H1 (cell line): ENCODE results near the gene DGCR6L.
"Not testable (repeated sequence)": the region's sequence is repeated elsewhere in the genome, so short reads cannot be mapped to it uniquely, and the experiment has no call there.

Source experiments
- CEBPB ChIP-seq: IDR thresholded peaks from 2 replicates; pipeline ENCODE4 v1.6.1; 2012; ENCODE audit warnings: low read depth, low read length
- CHD2 ChIP-seq: IDR thresholded peaks from 2 replicates; pipeline ENCODE4 v1.6.1; 2012; ENCODE audit warnings: low read length, improper control_type of control experiment
- CTCF ChIP-seq, 3 experiments: IDR thresholded peaks; 1 replicate in 2 of 3; 2 replicates in 1 of 3; pipeline versions ENCODE4 v1.5.1 to v1.6.1; 2011; ENCODE audit warnings: low read length in 3 of 3, mild to moderate bottlenecking in 3 of 3, inconsistent platforms in 2 of 3, low read depth in 1 of 3, moderate library complexity in 1 of 3; ENCODE audit not compliant: insufficient read depth in 1 of 3; ENCODE audit errors: control extremely low read depth in 1 of 3
- EZH2 ChIP-seq: fragments of 200-600 bp; sonication (generic); IDR thresholded peaks from 2 replicates; pipeline ENCODE4 v1.7.1; 2012; ENCODE audit warnings: low read depth, mild to moderate bottlenecking, moderate library complexity, low read length, inconsistent platforms; ENCODE audit not compliant: severe bottlenecking
- KDM5A ChIP-seq: fragments of 200-600 bp; IDR thresholded peaks from 2 replicates; pipeline ENCODE4 v1.7.1; 2012; ENCODE audit warnings: mild to moderate bottlenecking, low read length, inconsistent platforms, mixed read lengths
- NANOG ChIP-seq: IDR thresholded peaks from 2 replicates; pipeline ENCODE4 v1.6.1; 2011; ENCODE audit warnings: low read length, low read depth, mild to moderate bottlenecking, inconsistent platforms; ENCODE audit not compliant: insufficient read depth, poor library complexity, severe bottlenecking
- POLR2A ChIP-seq, 2 experiments: IDR thresholded peaks; 1 replicate in 1 of 2; 2 replicates in 1 of 2; pipeline ENCODE4 v1.6.1; 2011; ENCODE audit warnings: low read depth in 2 of 2, low read length in 2 of 2, mild to moderate bottlenecking in 2 of 2; ENCODE audit errors: control extremely low read depth in 1 of 2
- POLR2AphosphoS5 ChIP-seq: IDR thresholded peaks from 2 replicates; pipeline ENCODE4 v1.6.1; 2011; ENCODE audit warnings: low read depth, low read length
- RAD21 ChIP-seq, 2 experiments: IDR thresholded peaks in 1 of 2; conservative IDR thresholded peaks in 1 of 2; 2 replicates each; pipeline ENCODE4 v1.6.1; 2011; ENCODE audit warnings: low read depth in 2 of 2, low read length in 2 of 2, improper control_type of control experiment in 1 of 2, inconsistent platforms in 1 of 2, mild to moderate bottlenecking in 1 of 2, moderate library complexity in 1 of 2
- SUZ12 ChIP-seq: fragments of 200-600 bp; sonication (generic); IDR thresholded peaks from 2 replicates; pipeline ENCODE4 v1.6.1; 2012; ENCODE audit warnings: mild to moderate bottlenecking, inconsistent platforms, low read length, moderate library complexity, mixed read lengths
- TAF1 ChIP-seq: IDR thresholded peaks from 2 replicates; pipeline ENCODE4 v1.6.1; 2011; ENCODE audit warnings: mild to moderate bottlenecking, low read depth, low read length
- TAF7 ChIP-seq: optimal IDR thresholded peaks from 2 replicates; pipeline ENCODE3; 2011; ENCODE audit warnings: low read depth, mild to moderate bottlenecking, inconsistent platforms, low read length, moderate library complexity, borderline replicate concordance

GRCh38 chr22:20278726-20279490, 41.0 kb downstream of the DGCR6L start:
- TF ChIP-seq CHD2; TAF1; SUZ12; CTCF (IDR thresholded peaks at IDR 0.05; ENCODE audit: control extremely low read depth in 1 of 3, insufficient read depth in 1 of 3, low read depth in 1 of 3, low read length in 3 of 3); POLR2AphosphoS5; POLR2A (IDR thresholded peaks at IDR 0.05; ENCODE audit: control extremely low read depth in 1 of 2, low read depth in 2 of 2, low read length in 2 of 2); CEBPB; KDM5A; EZH2; TAF7; NANOG; RAD21 (IDR thresholded peaks at IDR 0.05 in 1 of 2, conservative IDR thresholded peaks at IDR 0.05 in 1 of 2; ENCODE audit: low read depth in 2 of 2, low read length in 2 of 2): not testable (repeated sequence)
